Mesothelial cell of epicardium (in vitro differentiated cells): Measurements from ENCODE around the gene ARMH2. TPM values are rescaled to one million over a fixed set of nuclear protein-coding genes. Genes with fewer than 3 reads are reported as not detected.

Experiments
- DNase-seq, 2 experiments: peaks; one replicate each; pipeline ENCODE4 v3.0.0; 2021; ENCODE audit warnings: low spot score in 2 of 2; ENCODE audit not compliant: unreplicated experiment in 2 of 2
- H3K27ac Mint-ChIP-seq: 2 replicates; pipeline ENCODE4 v1.8.0; 2021; ENCODE audit warnings: mixed read lengths
- H3K27me3 Mint-ChIP-seq: 2 replicates; pipeline ENCODE4 v1.8.0; 2021; ENCODE audit warnings: low read depth, mixed read lengths
- H3K36me3 Mint-ChIP-seq: 2 replicates; pipeline ENCODE4 v1.8.0; 2021; ENCODE audit warnings: mixed read lengths
- H3K4me1 Mint-ChIP-seq: 2 replicates; pipeline ENCODE4 v1.8.0; 2021; ENCODE audit warnings: mixed read lengths
- H3K4me3 Mint-ChIP-seq: 2 replicates; pipeline ENCODE4 v1.8.0; 2021; ENCODE audit warnings: mild to moderate bottlenecking, moderate library complexity, mixed read lengths
- H3K9me3 Mint-ChIP-seq: 2 replicates; pipeline ENCODE4 v1.8.0; 2021; ENCODE audit warnings: mixed read lengths
- total RNA-seq: library from RNA; stranded (reverse); gene quantifications from 3 replicates; pipeline ENCODE4 v1.2.1, GENCODE V29; 2021
- TF ChIP-seq, protein P1 (sequence below): fragments of 200-600 bp; sonication (generic); IDR thresholded peaks from one replicate; pipeline ENCODE4 v1.5.0; 2021; ENCODE audit warnings: antibody characterized with exemption; ENCODE audit not compliant: unreplicated experiment

The ARMH2 gene
- total RNA-seq, 1 donor from 2014 or later, result not detected

GRCh38 chr6:24799541-24799915 lies 811 bp upstream of the ARMH2 start:
- DNase-seq, result no peak
- TF ChIP-seq, protein P1, sequence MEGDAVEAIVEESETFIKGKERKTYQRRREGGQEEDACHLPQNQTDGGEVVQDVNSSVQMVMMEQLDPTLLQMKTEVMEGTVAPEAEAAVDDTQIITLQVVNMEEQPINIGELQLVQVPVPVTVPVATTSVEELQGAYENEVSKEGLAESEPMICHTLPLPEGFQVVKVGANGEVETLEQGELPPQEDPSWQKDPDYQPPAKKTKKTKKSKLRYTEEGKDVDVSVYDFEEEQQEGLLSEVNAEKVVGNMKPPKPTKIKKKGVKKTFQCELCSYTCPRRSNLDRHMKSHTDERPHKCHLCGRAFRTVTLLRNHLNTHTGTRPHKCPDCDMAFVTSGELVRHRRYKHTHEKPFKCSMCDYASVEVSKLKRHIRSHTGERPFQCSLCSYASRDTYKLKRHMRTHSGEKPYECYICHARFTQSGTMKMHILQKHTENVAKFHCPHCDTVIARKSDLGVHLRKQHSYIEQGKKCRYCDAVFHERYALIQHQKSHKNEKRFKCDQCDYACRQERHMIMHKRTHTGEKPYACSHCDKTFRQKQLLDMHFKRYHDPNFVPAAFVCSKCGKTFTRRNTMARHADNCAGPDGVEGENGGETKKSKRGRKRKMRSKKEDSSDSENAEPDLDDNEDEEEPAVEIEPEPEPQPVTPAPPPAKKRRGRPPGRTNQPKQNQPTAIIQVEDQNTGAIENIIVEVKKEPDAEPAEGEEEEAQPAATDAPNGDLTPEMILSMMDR, result no peak
- Mint-ChIP-seq H3K36me3 (no peaks in the 10 kb centered on the region), H3K27ac (no peak overlapping the region), H3K4me1 (peaks cover 12% of the 10 kb centered on the region), H3K27me3 (no peaks in the 10 kb centered on the region), H3K9me3 (no peaks in the 10 kb centered on the region), H3K4me3 (no peak overlapping the region)

- Mint-ChIP-seq H3K9me3 (no peaks in the 10 kb centered on the region), H3K4me1 (peaks cover 12% of the 10 kb centered on the region), H3K36me3 (no peaks in the 10 kb centered on the region), H3K4me3 (no peak overlapping the region), H3K27me3 (no peaks in the 10 kb centered on the region), H3K27ac (no peak overlapping the region)
- TF ChIP-seq, protein P1, result no peak
- no peak for DNase-seq
Measured at GRCh38 chr6:24797596-24798216, 1.0 kb downstream of the ARMH2 start.

- peaks cover 12% of the 10 kb centered on the region for H3K4me1 Mint-ChIP-seq
Measured at GRCh38 chr6:24796616-24797290, 2.0 kb downstream of the ARMH2 start.

DNA sequence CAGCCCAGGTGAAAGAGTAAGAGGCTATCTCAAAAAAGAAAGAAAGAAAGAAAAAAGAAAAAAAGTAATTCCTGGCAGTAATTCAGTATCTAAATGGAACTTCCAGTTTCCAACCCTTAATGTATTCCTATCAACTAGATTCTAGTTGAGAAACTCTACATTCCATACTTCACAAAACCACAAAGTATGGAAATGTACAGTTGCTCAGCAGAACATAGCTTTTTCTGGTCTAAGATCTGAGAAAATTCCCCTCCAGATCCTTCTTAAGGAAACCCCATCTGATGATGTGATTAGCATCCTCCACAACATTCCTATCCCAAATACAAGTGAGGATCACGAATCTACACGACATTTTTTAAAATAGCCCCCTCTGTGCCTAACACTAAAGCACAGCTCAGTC lies 3.6 kb downstream of the ARMH2 start:
- TF ChIP-seq, protein P1, result no peak
- Mint-ChIP-seq H3K4me1 (peaks cover 12% of the 10 kb centered on the region), H3K27me3 (no peaks in the 10 kb centered on the region), H3K36me3 (no peaks in the 10 kb centered on the region), H3K4me3 (no peak overlapping the region), H3K9me3 (no peaks in the 10 kb centered on the region), H3K27ac (peak overlapping the region; percentile 47)
- DNase-seq, result no peak

More at GRCh38 chr6:24796616-24797290, 2.0 kb downstream of the ARMH2 start:
- DNase-seq, result no peak
- TF ChIP-seq, protein P1, result no peak
- Mint-ChIP-seq H3K9me3 (no peaks in the 10 kb centered on the region), H3K27me3 (no peaks in the 10 kb centered on the region), H3K27ac (no peak overlapping the region), H3K36me3 (no peaks in the 10 kb centered on the region), H3K4me3 (no peak overlapping the region)

GRCh38 chr6:24788031-24788665 lies 10.6 kb downstream of the ARMH2 start:
- no peak for DNase-seq
- no peaks in the 10 kb centered on the region for H3K27me3 Mint-ChIP-seq
- peaks cover 7% of the 10 kb centered on the region for H3K9me3 Mint-ChIP-seq
- H3K4me3 Mint-ChIP-seq, result no peak overlapping the region
- no peaks in the 10 kb centered on the region for H3K4me1 Mint-ChIP-seq
- TF ChIP-seq, protein P1, result no peak
- no peak overlapping the region for H3K27ac Mint-ChIP-seq
- H3K36me3 Mint-ChIP-seq, result peaks cover 31% of the 10 kb centered on the region
